Measurements from ENCODE around the gene WEE2.

Gene WEE2

GRCh38 chr7:141715018-141715417 is 6.9 kb downstream of the WEE2 start:
- H3K4me3 ChIP-seq (ENCODE audit: low read depth, low read length): no peak overlapping the region
- no peak for TF ChIP-seq CTCF (IDR thresholded peaks at IDR 0.05; ENCODE audit: low read depth, low read length)

- no peak for TF ChIP-seq CTCF (IDR thresholded peaks at IDR 0.05; ENCODE audit: low read depth, low read length)
- H3K4me3 ChIP-seq (ENCODE audit: low read depth, low read length): no peak overlapping the region
Measured at GRCh38 chr7:141715794-141716689, 7.9 kb downstream of the WEE2 start.

- no peak for TF ChIP-seq CTCF (IDR thresholded peaks at IDR 0.05; ENCODE audit: low read depth, low read length)
- H3K4me3 ChIP-seq (ENCODE audit: low read depth, low read length): no peak overlapping the region
Measured at GRCh38 chr7:141717450-141717849, 9.3 kb downstream of the WEE2 start.

DNA sequence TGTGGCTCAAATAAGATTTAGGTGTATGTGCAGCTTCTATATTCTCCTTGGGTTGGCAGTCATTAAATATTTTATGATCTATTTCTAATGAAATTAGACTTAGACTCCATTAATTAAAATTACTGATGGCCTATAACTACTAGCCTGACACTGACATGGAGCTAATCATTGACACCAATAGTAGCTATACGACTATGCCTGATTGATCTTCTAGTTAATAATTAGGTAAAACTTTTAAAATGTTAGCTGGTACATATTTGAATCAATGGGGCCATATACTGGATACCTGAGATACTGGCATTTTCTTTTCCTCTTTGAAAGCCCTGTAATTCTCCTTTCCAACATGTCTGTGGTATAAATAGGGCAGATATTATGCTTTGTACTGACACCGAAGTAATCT is 14.4 kb downstream of the WEE2 start:
- no peak overlapping the region for H3K4me3 ChIP-seq (ENCODE audit: low read depth, low read length)

DNA sequence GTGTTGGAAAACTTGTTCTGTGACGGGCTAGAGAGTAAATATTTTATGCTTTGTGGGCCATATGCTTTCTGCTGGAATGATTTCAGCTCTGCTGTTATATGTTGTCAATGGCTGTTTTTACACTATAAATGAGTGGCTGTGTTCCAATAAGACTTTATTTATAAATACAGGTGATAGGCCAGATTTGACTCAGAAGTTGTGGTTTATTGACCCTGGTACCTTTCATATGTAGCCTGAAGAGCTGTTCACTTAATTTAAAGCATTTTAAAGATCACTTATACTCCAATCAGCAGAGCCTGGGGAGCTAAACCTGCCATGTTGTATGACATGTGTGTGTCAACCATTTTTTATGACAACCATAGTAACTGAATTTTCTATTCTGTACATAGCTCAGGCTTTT is 20.9 kb downstream of the WEE2 start:
- H3K4me3 ChIP-seq (ENCODE audit: low read depth, low read length): no peak overlapping the region
- TF ChIP-seq CTCF (IDR thresholded peaks at IDR 0.05; ENCODE audit: low read depth, low read length): no peak

More for the DNA sequence above, 14.4 kb downstream of the WEE2 start:
- no peak for TF ChIP-seq CTCF (IDR thresholded peaks at IDR 0.05; ENCODE audit: low read depth, low read length)

DNA sequence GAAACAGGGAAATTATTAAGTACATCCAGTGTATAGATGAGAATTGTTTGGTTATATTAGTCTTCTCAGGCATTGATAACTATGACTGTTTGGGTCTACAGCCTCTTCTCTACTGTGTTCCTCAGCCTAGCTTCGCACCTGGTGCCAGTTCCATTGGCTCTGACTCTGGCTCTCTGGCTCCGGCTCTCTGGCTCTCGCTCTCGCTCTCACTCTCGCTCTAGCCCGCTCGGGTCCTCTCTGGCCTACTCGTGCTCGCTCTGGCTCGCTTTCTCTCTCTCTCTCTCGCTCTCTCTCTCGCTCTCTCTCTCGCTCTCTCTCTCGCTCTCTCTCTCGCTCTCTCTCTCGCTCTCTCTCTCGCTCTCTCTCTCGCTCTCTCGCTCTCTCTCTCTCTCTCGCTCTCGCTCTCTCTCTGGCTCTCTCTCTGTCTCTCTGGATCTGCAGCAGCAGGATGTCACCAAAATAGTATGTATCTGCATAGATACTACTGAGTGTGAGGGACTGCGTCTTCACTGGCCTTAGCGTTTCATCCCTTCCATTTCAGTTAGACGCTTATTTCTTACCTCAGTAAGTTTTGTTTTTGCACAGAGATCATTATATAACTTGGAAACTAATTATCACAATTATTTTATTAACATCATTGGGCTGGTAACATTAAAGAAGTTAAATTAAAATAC is 23.5 kb downstream of the WEE2 start:
- TF ChIP-seq CTCF (IDR thresholded peaks at IDR 0.05; ENCODE audit: low read depth, low read length): no peak
- no peak overlapping the region for H3K4me3 ChIP-seq (ENCODE audit: low read depth, low read length)
